HEK293 (cell line): ENCODE data around the gene EMILIN1.
A peak's percentile ranks its signal among the peaks of the same experiment; 100 is the strongest.

Experiments used
- CTCF ChIA-PET: fragments of 350-600 bp; formaldehyde crosslinking; extraction: SDS; loops from one replicate; lab custom pipeline; 2021; ENCODE audit warnings: antibody characterized with exemption; lab: Yijun Ruan, JAX
- POLR2A ChIA-PET: fragments of 300-600 bp; formaldehyde crosslinking; extraction: SDS; loops from one replicate; lab custom pipeline; 2020; ENCODE audit warnings: antibody characterized with exemption, inconsistent platforms; lab: Yijun Ruan, JAX
- H3K27ac ChIP-seq: fragments of 200-500 bp; sonication (Bioruptor generic); 2 replicates; pipeline ENCODE4 v1.5.1; 2014; ENCODE audit warnings: low read depth, low read length, control low read depth, inconsistent platforms; ENCODE audit errors: extremely low read depth
- H3K36me3 ChIP-seq, 2 experiments: fragments of 200-500 bp in 1 of 2; sonication (Bioruptor generic) in 1 of 2; 1 replicate in 1 of 2; 2 replicates in 1 of 2; pipeline ENCODE4 v1.5.1; 2014 to 2017; ENCODE audit warnings: inconsistent platforms in 2 of 2, low read length in 2 of 2; ENCODE audit not compliant: control insufficient read depth in 2 of 2, insufficient read depth in 1 of 2
- H3K4me1 ChIP-seq: fragments of 200-500 bp; sonication (Bioruptor generic); 2 replicates; pipeline ENCODE4 v1.5.1; 2014; ENCODE audit warnings: mild to moderate bottlenecking, low read length, inconsistent platforms; ENCODE audit not compliant: control insufficient read depth, insufficient read depth
- H3K4me3 ChIP-seq: 2 replicates; pipeline ENCODE4 v1.5.1; 2011; ENCODE audit warnings: low read depth, mild to moderate bottlenecking, control low read depth, low read length, moderate library complexity
- H3K9me3 ChIP-seq: fragments of 200-500 bp; sonication (Bioruptor generic); 2 replicates; pipeline ENCODE4 v1.5.1; 2014; ENCODE audit warnings: low read depth, low read length, inconsistent platforms; ENCODE audit not compliant: control insufficient read depth, insufficient read depth
- EGR2 ChIP-seq: fragments of 450-650 bp; formaldehyde crosslinking; IDR thresholded peaks from 2 replicates; pipeline ENCODE4 v1.5.1; 2016; ENCODE audit warnings: low read depth, missing biosample characterization, missing genetic modification characterization
- GLIS1 ChIP-seq: fragments of 450-650 bp; formaldehyde crosslinking; IDR thresholded peaks from 2 replicates; pipeline ENCODE4 v1.5.1; 2016; ENCODE audit warnings: missing biosample characterization, missing genetic modification characterization
- KLF7 ChIP-seq: fragments of 450-650 bp; formaldehyde crosslinking; IDR thresholded peaks from 2 replicates; pipeline ENCODE4 v1.5.1; 2016; ENCODE audit warnings: missing biosample characterization, missing genetic modification characterization, borderline replicate concordance
- OSR2 ChIP-seq: fragments of 450-650 bp; formaldehyde crosslinking; IDR thresholded peaks from 2 replicates; pipeline ENCODE4 v1.5.1; 2016; ENCODE audit warnings: missing biosample characterization, missing genetic modification characterization
- OVOL3 ChIP-seq: fragments of 450-650 bp; formaldehyde crosslinking; IDR thresholded peaks from 2 replicates; pipeline ENCODE4 v1.5.1; 2016; ENCODE audit warnings: missing biosample characterization, missing genetic modification characterization
- SP7 ChIP-seq: fragments of 450-650 bp; formaldehyde crosslinking; IDR thresholded peaks from 2 replicates; pipeline ENCODE4 v1.5.1; 2016; ENCODE audit warnings: missing biosample characterization, missing genetic modification characterization
- ZBTB20 ChIP-seq: fragments of 450-650 bp; formaldehyde crosslinking; IDR thresholded peaks from 2 replicates; pipeline ENCODE4 v1.5.1; 2016; ENCODE audit warnings: missing biosample characterization, missing genetic modification characterization
- ZFHX2 ChIP-seq: fragments of 450-650 bp; formaldehyde crosslinking; conservative IDR thresholded peaks from 2 replicates; pipeline ENCODE4 v1.5.1; 2016; ENCODE audit warnings: missing biosample characterization, missing genetic modification characterization
- ZIC2 ChIP-seq: fragments of 450-650 bp; formaldehyde crosslinking; IDR thresholded peaks from 2 replicates; pipeline ENCODE4 v1.5.1; 2016; ENCODE audit warnings: missing biosample characterization, missing genetic modification characterization
- ZNF16 ChIP-seq: fragments of 450-650 bp; formaldehyde crosslinking; IDR thresholded peaks from 2 replicates; pipeline ENCODE4 v1.5.1; 2016; ENCODE audit warnings: low read depth, missing biosample characterization, missing genetic modification characterization
- ZNF184 ChIP-seq: fragments of 450-650 bp; IDR thresholded peaks from 2 replicates; pipeline ENCODE4 v1.5.1; 2018; ENCODE audit warnings: missing biosample characterization, mild to moderate bottlenecking, missing genetic modification characterization
- ZNF221 ChIP-seq: fragments of 450-650 bp; formaldehyde crosslinking; IDR thresholded peaks from 2 replicates; pipeline ENCODE4 v1.5.1; 2017; ENCODE audit warnings: missing biosample characterization, missing genetic modification characterization, borderline replicate concordance
- ZNF292 ChIP-seq: fragments of 450-650 bp; formaldehyde crosslinking; IDR thresholded peaks from 2 replicates; pipeline ENCODE4 v1.5.1; 2016; ENCODE audit warnings: low read depth, missing biosample characterization, missing genetic modification characterization, borderline replicate concordance
- ZNF335 ChIP-seq: fragments of 450-650 bp; formaldehyde crosslinking; conservative IDR thresholded peaks from 2 replicates; pipeline ENCODE4 v1.5.1; 2016; ENCODE audit warnings: missing biosample characterization, missing genetic modification characterization
- ZNF37A ChIP-seq: fragments of 450-650 bp; IDR thresholded peaks from 2 replicates; pipeline ENCODE4 v1.5.1; 2018; ENCODE audit warnings: missing biosample characterization, missing genetic modification characterization
- ZNF560 ChIP-seq: fragments of 450-650 bp; formaldehyde crosslinking; IDR thresholded peaks from 2 replicates; pipeline ENCODE4 v1.5.1; 2017; ENCODE audit warnings: missing biosample characterization, missing genetic modification characterization, borderline replicate concordance
- ZNF561 ChIP-seq: fragments of 450-650 bp; IDR thresholded peaks from 2 replicates; pipeline ENCODE4 v1.5.1; 2018; ENCODE audit warnings: missing biosample characterization, missing genetic modification characterization, borderline replicate concordance
- ZNF626 ChIP-seq: fragments of 450-650 bp; sonication (Bioruptor Pico); formaldehyde crosslinking; IDR thresholded peaks from 2 replicates; pipeline ENCODE4 v1.5.1; 2018; ENCODE audit warnings: missing biosample characterization, missing genetic modification characterization, inconsistent platforms
- ZNF701 ChIP-seq: fragments of 450-650 bp; formaldehyde crosslinking; IDR thresholded peaks from 2 replicates; pipeline ENCODE4 v1.5.1; 2016; ENCODE audit warnings: missing biosample characterization, missing genetic modification characterization
- ZXDB ChIP-seq: fragments of 450-650 bp; formaldehyde crosslinking; IDR thresholded peaks from 2 replicates; pipeline ENCODE4 v1.5.1; 2016; ENCODE audit warnings: missing biosample characterization, missing genetic modification characterization
- TF ChIP-seq, protein P1 (sequence below): fragments of 450-650 bp; formaldehyde crosslinking; IDR thresholded peaks from 2 replicates; pipeline ENCODE4 v1.5.1; 2017; ENCODE audit warnings: missing biosample characterization, missing genetic modification characterization
- TF ChIP-seq, protein P2 (sequence below): fragments of 450-650 bp; formaldehyde crosslinking; IDR thresholded peaks from 2 replicates; pipeline ENCODE4 v1.5.1; 2017; ENCODE audit warnings: missing biosample characterization, missing genetic modification characterization
- TF ChIP-seq, protein P3 (sequence below): fragments of 450-650 bp; formaldehyde crosslinking; IDR thresholded peaks from 2 replicates; pipeline ENCODE4 v1.5.1; 2017; ENCODE audit warnings: missing biosample characterization, missing genetic modification characterization
- TF ChIP-seq, protein P4 (sequence below): fragments of 450-650 bp; formaldehyde crosslinking; IDR thresholded peaks from 2 replicates; pipeline ENCODE4 v1.5.1; 2016; ENCODE audit warnings: missing biosample characterization, missing genetic modification characterization

EMILIN1 gene

DNA sequence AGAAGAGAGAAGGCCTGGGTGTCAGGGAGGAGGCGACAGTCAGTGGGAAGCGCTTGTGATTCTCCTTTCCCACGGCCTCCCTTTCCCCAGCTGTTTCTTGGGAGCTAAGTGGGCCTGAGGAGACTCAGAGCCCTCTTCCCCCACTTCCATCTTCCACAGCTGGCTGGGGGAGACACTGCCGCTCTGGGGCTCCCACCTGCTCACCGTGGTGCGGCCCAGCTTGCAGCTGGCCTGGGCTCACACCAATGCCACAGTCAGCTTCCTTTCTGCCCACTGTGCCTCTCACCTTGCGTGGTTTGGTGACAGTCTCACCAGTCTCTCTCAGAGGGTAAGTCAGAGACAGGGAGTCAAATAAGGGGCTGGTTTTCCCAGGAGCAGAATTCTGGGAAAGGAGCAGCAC is 38.5 kb upstream of the EMILIN1 start:
- Histone ChIP-seq H3K9me3 (no peaks in the 10 kb centered on the region), H3K4me1 (peaks cover 16% of the 10 kb centered on the region), H3K4me3 (no peak overlapping the region), H3K36me3 (peaks cover 3 to 83% of the 10 kb centered on the region in 2 experiments), H3K27ac (no peak overlapping the region)
- ChIA-PET CTCF (interaction anchor here (0.6 to 0.9 kb wide), 2 partner anchors 78 to 80 kb away, joined by 3 read pairs; no protein-coding TSS in a partner anchor), POLR2A (interaction anchor here (1.5 to 2.7 kb wide), 2 partner anchors 11 kb away, joined by 8 to 14 read pairs; partner anchors contain the start of gene AGBL5)
- TF ChIP-seq ZNF560 (tag by site-specific recombination) (no peak), KLF7 (tag by site-specific recombination) (no peak), SP7 (tag by site-specific recombination) (no peak), OSR2 (tag by site-specific recombination) (no peak), ZNF701 (no peak), ZNF16 (tag by site-specific recombination) (no peak)
- TF ChIP-seq, all 188 proteins: peak for 0

DNA sequence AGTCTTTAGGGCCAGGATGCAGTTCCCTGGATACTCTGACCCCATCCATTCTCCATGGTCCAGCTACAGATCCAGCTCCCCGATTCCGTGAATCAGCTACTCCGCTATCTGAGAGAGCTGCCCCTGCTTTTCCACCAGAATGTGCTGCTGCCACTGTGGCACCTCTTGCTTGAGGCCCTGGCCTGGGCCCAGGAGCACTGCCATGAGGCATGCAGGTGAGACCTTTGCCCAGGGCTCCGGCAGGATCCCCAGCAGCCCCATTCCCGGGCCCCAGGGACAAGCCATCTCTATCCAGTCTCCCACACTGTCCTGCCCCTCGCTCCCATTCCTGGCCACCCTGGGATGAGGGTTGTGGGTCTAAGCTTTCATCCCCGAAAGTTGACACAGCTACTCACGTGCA is 38.1 kb upstream of the EMILIN1 start:
- no peaks in the 10 kb centered on the region for H3K9me3 ChIP-seq
- CTCF ChIA-PET = no interaction called here
- H3K27ac ChIP-seq = no peak overlapping the region
- H3K36me3 ChIP-seq = peaks cover 3 to 79% of the 10 kb centered on the region in 2 experiments
- no peak overlapping the region for H3K4me3 ChIP-seq
- TF ChIP-seq ZBTB20 (tag by site-specific recombination) = peak; percentile 36; the same call in 1 of the 2 replicates
- TF ChIP-seq OVOL3 = no peak
- peaks cover 16% of the 10 kb centered on the region for H3K4me1 ChIP-seq
- POLR2A ChIA-PET = interaction anchor here (2.7 kb wide), 1 partner anchor 10 kb away, joined by 14 read pairs; the partner anchor contains the start of gene AGBL5

DNA sequence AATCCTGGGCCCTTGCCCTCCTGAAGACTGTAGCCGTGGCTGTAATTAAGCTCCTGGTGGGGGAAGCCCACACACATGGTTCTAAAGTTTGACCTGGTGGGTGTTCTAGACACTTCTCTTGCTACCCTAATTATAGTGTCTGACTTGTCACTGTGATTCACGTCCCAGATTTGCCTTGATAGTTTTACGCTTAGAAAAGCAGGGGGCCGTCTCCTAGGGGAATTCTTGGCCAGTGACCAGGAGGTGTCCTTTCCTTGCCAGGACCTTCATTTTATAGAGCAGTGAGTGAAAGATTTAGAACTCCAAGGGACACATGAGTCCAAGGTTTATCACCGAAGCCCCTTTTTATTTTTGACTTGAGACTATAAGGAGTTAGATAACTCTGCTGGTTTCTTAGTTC is 36.7 kb upstream of the EMILIN1 start:
- POLR2A ChIA-PET = interaction anchor here (2.7 kb wide), 1 partner anchor 9 kb away, joined by 14 read pairs; the partner anchor contains the start of gene AGBL5
- Histone ChIP-seq H3K9me3 (no peaks in the 10 kb centered on the region), H3K36me3 (peaks cover 3 to 64% of the 10 kb centered on the region in 2 experiments), H3K27ac (peak overlapping the region; percentile 43; the same call in 1 of the 2 replicates), H3K4me3 (no peak overlapping the region), H3K4me1 (peaks cover 16% of the 10 kb centered on the region)
- CTCF ChIA-PET = no interaction called here
- TF ChIP-seq EGR2 (tag by site-specific recombination) (0 out of 2 replicates have a peak, but pooled peaks have one; percentile 47), ZNF184 (tag by site-specific recombination) (no peak), ZXDB (0 out of 2 replicates have a peak, but pooled peaks have one; percentile 22), ZIC2 (tag by site-specific recombination) (peak; percentile 60; the same call in 1 of the 2 replicates), ZNF221 (tag by site-specific recombination) (no peak), ZNF561 (no peak), ZNF335 (peak; percentile 64), ZBTB20 (tag by site-specific recombination) (no peak), ZNF701 (no peak), ZNF292 (tag by site-specific recombination) (no peak), SP7 (tag by site-specific recombination) (peak; percentile 86), GLIS1 (tag by site-specific recombination) (peak; percentile 98), ZNF37A (tag by site-specific recombination) (no peak), ZNF626 (tag by site-specific recombination) (no peak), ZFHX2 (tag by site-specific recombination) (peak; percentile 61)
- TF ChIP-seq, protein P1, sequence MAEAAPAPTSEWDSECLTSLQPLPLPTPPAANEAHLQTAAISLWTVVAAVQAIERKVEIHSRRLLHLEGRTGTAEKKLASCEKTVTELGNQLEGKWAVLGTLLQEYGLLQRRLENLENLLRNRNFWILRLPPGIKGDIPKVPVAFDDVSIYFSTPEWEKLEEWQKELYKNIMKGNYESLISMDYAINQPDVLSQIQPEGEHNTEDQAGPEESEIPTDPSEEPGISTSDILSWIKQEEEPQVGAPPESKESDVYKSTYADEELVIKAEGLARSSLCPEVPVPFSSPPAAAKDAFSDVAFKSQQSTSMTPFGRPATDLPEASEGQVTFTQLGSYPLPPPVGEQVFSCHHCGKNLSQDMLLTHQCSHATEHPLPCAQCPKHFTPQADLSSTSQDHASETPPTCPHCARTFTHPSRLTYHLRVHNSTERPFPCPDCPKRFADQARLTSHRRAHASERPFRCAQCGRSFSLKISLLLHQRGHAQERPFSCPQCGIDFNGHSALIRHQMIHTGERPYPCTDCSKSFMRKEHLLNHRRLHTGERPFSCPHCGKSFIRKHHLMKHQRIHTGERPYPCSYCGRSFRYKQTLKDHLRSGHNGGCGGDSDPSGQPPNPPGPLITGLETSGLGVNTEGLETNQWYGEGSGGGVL (tag by site-specific recombination) = 0 out of 2 replicates have a peak, but pooled peaks have one; percentile 12
- TF ChIP-seq, protein P2, sequence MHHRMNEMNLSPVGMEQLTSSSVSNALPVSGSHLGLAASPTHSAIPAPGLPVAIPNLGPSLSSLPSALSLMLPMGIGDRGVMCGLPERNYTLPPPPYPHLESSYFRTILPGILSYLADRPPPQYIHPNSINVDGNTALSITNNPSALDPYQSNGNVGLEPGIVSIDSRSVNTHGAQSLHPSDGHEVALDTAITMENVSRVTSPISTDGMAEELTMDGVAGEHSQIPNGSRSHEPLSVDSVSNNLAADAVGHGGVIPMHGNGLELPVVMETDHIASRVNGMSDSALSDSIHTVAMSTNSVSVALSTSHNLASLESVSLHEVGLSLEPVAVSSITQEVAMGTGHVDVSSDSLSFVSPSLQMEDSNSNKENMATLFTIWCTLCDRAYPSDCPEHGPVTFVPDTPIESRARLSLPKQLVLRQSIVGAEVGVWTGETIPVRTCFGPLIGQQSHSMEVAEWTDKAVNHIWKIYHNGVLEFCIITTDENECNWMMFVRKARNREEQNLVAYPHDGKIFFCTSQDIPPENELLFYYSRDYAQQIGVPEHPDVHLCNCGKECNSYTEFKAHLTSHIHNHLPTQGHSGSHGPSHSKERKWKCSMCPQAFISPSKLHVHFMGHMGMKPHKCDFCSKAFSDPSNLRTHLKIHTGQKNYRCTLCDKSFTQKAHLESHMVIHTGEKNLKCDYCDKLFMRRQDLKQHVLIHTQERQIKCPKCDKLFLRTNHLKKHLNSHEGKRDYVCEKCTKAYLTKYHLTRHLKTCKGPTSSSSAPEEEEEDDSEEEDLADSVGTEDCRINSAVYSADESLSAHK = peak; percentile 80
- TF ChIP-seq, protein P3, sequence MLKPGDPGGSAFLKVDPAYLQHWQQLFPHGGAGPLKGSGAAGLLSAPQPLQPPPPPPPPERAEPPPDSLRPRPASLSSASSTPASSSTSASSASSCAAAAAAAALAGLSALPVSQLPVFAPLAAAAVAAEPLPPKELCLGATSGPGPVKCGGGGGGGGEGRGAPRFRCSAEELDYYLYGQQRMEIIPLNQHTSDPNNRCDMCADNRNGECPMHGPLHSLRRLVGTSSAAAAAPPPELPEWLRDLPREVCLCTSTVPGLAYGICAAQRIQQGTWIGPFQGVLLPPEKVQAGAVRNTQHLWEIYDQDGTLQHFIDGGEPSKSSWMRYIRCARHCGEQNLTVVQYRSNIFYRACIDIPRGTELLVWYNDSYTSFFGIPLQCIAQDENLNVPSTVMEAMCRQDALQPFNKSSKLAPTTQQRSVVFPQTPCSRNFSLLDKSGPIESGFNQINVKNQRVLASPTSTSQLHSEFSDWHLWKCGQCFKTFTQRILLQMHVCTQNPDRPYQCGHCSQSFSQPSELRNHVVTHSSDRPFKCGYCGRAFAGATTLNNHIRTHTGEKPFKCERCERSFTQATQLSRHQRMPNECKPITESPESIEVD = peak; percentile 25; the same call in 1 of the 2 replicates
- TF ChIP-seq, protein P4, sequence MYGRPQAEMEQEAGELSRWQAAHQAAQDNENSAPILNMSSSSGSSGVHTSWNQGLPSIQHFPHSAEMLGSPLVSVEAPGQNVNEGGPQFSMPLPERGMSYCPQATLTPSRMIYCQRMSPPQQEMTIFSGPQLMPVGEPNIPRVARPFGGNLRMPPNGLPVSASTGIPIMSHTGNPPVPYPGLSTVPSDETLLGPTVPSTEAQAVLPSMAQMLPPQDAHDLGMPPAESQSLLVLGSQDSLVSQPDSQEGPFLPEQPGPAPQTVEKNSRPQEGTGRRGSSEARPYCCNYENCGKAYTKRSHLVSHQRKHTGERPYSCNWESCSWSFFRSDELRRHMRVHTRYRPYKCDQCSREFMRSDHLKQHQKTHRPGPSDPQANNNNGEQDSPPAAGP (tag by site-specific recombination) = no peak
